HEK293T (cell line): Measurements from ENCODE around the gene GMDS.

Source experiments
- BHLHE40 ChIP-seq: fragments of 450-650 bp; IDR thresholded peaks from 2 replicates; pipeline ENCODE4 v1.6.1; 2016; ENCODE audit warnings: mild to moderate bottlenecking, moderate library complexity, borderline replicate concordance
- FOXM1 ChIP-seq: fragments of 450-650 bp; IDR thresholded peaks from 2 replicates; pipeline ENCODE4 v1.6.1; 2017; ENCODE audit warnings: mild to moderate bottlenecking, borderline replicate concordance
- LEF1 ChIP-seq: fragments of 450-650 bp; IDR thresholded peaks from 2 replicates; pipeline ENCODE4 v1.6.1; 2017; ENCODE audit warnings: mild to moderate bottlenecking, borderline replicate concordance
- SUZ12 ChIP-seq: fragments of 450-650 bp; IDR thresholded peaks from 2 replicates; pipeline ENCODE4 v1.6.1; 2016; ENCODE audit warnings: mild to moderate bottlenecking
- ZNF384 ChIP-seq: fragments of 450-650 bp; IDR thresholded peaks from 2 replicates; pipeline ENCODE4 v1.6.1; 2016

DNA sequence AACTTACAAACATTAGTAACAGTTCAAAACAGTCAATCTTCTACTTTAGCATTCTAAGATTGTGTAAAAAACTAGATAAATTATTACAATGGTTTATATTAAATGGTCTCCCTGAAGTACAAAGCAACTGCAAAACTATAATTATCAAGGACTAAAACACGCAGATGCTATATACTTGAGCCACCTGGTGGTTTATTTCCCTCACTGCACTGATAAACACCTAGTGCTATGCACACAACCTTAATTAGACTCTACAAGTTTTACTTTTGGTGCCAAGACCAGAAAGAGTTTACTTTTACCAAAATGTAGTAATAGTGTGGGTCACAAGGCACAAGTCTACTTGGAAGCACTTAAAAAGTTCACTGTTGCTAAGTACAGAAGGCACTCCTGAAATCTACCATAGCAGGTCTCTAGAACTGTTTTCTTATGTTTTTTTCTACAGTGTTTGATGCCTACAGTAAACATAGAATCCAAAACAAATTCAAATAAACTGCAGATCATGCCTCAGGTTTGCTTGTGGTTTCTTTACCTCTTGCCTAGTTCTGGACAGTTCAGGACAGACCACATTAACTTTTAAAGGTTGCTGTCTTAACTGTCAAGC, 49.2 kb downstream of the GMDS start:
- TF ChIP-seq LEF1 (no peak), BHLHE40 (no peak), SUZ12 (no peak), ZNF384 (no peak), FOXM1 (no peak)
